ENCODE measurements around the gene USP47.

DNA sequence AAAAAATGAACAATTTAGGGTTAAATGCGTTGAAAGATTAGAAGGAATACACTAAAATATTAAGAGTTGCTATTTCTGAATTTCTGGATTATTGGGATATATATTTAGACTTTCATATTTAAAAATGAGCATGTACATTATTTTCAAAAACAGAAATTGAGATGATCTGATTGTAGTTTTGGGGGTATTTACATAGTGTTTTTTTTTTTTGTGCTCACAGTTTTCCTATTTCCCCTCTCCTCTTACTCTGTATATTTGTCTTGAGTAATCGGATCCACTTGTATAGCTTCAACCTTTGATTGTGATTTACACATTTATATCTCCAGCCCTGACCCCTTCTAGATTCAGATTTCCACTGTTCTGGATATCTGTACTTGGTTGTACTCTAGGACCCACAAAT, 5.3 kb downstream of the USP47 start:
- TF ChIP-seq, protein P1, sequence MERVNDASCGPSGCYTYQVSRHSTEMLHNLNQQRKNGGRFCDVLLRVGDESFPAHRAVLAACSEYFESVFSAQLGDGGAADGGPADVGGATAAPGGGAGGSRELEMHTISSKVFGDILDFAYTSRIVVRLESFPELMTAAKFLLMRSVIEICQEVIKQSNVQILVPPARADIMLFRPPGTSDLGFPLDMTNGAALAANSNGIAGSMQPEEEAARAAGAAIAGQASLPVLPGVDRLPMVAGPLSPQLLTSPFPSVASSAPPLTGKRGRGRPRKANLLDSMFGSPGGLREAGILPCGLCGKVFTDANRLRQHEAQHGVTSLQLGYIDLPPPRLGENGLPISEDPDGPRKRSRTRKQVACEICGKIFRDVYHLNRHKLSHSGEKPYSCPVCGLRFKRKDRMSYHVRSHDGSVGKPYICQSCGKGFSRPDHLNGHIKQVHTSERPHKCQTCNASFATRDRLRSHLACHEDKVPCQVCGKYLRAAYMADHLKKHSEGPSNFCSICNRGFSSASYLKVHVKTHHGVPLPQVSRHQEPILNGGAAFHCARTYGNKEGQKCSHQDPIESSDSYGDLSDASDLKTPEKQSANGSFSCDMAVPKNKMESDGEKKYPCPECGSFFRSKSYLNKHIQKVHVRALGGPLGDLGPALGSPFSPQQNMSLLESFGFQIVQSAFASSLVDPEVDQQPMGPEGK (CRISPR knock-in tag; IDR thresholded peaks at IDR 0.05; ENCODE audit: borderline replicate concordance), result no peak
- no peak for TF ChIP-seq ZC3H10 (CRISPR knock-in tag; IDR thresholded peaks at IDR 0.05)

Measured in SK-N-SH treated with all-trans-retinoic acid at 6 μM for 48 hours (cell line).